HEK293T (cell line): Measurements from ENCODE around the gene CUEDC1.

Experiments
- BHLHE40 ChIP-seq: fragments of 450-650 bp; IDR thresholded peaks from 2 replicates; pipeline ENCODE4 v1.6.1; 2016; ENCODE audit warnings: mild to moderate bottlenecking, moderate library complexity, borderline replicate concordance
- ELF4 ChIP-seq: fragments of 450-650 bp; IDR thresholded peaks from 2 replicates; pipeline ENCODE4 v1.6.1; 2017; ENCODE audit warnings: antibody characterized with exemption
- FOXK2 ChIP-seq: fragments of 450-650 bp; IDR thresholded peaks from 2 replicates; pipeline ENCODE4 v1.6.1; 2016; ENCODE audit warnings: mild to moderate bottlenecking
- FOXM1 ChIP-seq: fragments of 450-650 bp; IDR thresholded peaks from 2 replicates; pipeline ENCODE4 v1.6.1; 2017; ENCODE audit warnings: mild to moderate bottlenecking, borderline replicate concordance
- HDGF ChIP-seq: fragments of 450-650 bp; IDR thresholded peaks from 2 replicates; pipeline ENCODE4 v1.6.1; 2017; ENCODE audit warnings: antibody characterized with exemption, borderline replicate concordance
- PKNOX1 ChIP-seq: fragments of 450-650 bp; IDR thresholded peaks from 2 replicates; pipeline ENCODE4 v1.6.1; 2016
- SP1 ChIP-seq: fragments of 450-650 bp; IDR thresholded peaks from 2 replicates; pipeline ENCODE4 v1.6.1; 2017
- SUZ12 ChIP-seq: fragments of 450-650 bp; IDR thresholded peaks from 2 replicates; pipeline ENCODE4 v1.6.1; 2016; ENCODE audit warnings: mild to moderate bottlenecking
- TARDBP ChIP-seq: fragments of 450-650 bp; IDR thresholded peaks from 2 replicates; pipeline ENCODE4 v1.6.1; 2016
- ZNF384 ChIP-seq: fragments of 450-650 bp; IDR thresholded peaks from 2 replicates; pipeline ENCODE4 v1.6.1; 2016

GRCh38 chr17:57916925-57917858 is 38.0 kb downstream of the CUEDC1 start:
- TF ChIP-seq ELF4: no peak
- TF ChIP-seq HDGF: no peak
- TF ChIP-seq SP1: no peak
- no peak for TF ChIP-seq FOXM1
- 0 out of 2 replicates have a peak, but pooled peaks have one; percentile 17 for TF ChIP-seq PKNOX1
- no peak for TF ChIP-seq ZNF384
- no peak for TF ChIP-seq BHLHE40
- TF ChIP-seq TARDBP: no peak
- TF ChIP-seq SUZ12: no peak
- TF ChIP-seq FOXK2: no peak
